Stimulated activated CD8-positive, alpha-beta memory T cell treated with anti-CD3 and anti-CD28 coated beads, Interleukin-2, amount 100 ng/mL, for 48 hours (primary cell): ENCODE results near the gene CRACDL.
"Not testable (repeated sequence)": the region's sequence is repeated elsewhere in the genome, so short reads cannot be mapped to it uniquely, and the experiment has no call there.

Experiments used
- DNase-seq, 2 donors: peaks; one replicate each; pipeline ENCODE4 v3.0.0-alpha.2; 2020; ENCODE audit warnings: low read depth in 2 of 2

The CRACDL gene

DNA sequence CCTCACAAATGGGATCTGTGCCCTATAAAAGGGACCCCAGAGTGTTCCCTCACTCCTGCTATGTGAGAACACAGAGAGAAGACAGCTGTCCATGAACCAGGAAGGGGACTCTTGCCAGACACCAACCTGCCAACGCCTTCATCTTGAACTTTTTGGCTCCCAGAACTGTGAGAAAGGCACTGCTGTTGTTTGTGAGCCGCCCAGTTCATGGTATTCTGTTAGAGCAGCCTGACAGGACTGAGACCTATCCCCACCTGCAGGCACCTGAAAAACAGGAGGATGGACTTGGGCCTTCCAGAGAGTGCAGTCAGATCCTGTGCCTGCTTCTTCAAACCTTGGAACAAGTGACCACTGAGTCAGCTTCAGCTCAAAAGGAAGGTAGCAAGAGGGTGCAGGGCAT is 51.4 kb downstream of the CRACDL start:
- no peak for DNase-seq

DNA sequence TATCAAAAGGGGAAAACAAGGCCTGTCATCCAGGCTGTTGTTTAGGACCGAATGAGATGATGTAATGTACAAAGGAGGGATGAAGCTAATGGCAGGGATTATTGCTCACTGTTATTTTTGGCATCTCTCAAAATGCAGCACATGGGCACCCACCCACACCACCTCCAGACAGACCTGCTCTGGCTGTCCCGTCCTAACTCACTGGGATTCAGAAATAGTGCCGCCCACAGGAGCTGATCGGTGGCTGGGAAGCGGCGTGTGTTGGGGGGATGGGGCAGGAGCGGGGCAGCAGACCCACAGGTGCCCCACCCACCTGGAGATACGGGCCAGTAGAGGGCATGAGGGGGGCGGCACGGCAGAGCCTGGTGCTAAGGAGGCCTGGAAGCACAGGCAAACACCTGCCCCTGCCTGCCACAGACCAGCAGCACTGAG is 52.2 kb downstream of the CRACDL start:
- no peak for DNase-seq

- DNase-seq = no peak
Measured at GRCh38 chr2:98882971-98883779, 52.9 kb downstream of the CRACDL start.

GRCh38 chr2:98882368-98882767 is 53.7 kb downstream of the CRACDL start:
- no peak for DNase-seq

- DNase-seq = no peak
Measured at GRCh38 chr2:98881153-98881650, 54.8 kb downstream of the CRACDL start.

GRCh38 chr2:98880266-98881152 is 55.5 kb downstream of the CRACDL start:
- no peak for DNase-seq

- not testable (repeated sequence) for DNase-seq
Measured at GRCh38 chr2:98877658-98878057, 58.4 kb downstream of the CRACDL start.

- no peak for DNase-seq
Measured at GRCh38 chr2:98876741-98877140, 59.3 kb downstream of the CRACDL start.

DNA sequence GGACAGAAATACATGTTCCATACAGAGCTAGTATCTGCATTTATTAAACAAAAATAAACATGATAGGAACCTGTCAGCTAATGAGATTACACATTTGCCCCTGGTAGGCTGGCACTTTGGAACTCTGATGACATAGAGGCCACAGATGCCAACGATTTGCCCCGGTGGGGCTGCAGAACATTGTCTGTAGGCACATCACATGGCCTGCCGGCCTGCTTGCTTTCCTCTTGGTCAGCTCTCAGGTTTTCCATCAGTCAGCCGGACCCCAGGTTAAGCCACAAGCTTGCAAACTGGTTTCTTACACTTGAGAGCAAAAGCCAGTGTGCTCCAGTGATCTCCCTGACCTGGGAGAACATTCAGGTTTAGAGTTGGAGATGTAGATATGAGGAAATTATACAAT is 60.3 kb downstream of the CRACDL start:
- no peak for DNase-seq

DNA sequence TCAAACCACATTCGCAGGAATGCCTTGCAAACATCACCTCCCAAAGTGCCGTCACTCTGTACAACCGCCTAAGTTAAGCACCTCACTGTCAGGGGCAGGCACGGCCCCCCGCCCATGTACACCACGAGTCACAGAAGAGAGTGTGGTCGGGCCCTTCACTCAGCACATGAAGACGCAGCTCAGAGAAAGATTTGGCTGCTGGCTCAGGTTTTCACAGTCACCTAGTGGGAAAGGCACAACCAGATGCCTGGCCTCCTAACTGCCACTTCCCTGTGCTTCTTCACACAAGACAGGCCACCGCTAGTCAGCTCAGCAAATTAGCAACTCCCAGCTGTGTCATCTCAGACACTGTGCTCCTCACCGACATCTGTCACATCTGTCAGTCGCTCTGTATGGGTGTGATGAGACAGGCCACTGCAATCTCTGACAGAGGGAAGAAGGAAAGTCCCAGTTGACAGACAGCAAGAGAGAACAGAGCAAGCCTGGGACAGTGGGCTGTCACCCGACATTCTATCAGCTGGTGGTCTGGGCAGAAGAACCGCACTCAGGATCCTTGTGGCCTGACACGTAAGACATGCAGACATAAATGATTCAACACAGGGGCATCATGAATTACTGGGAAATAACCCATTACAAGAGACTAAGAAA is 60.8 kb downstream of the CRACDL start:
- DNase-seq = no peak

DNA sequence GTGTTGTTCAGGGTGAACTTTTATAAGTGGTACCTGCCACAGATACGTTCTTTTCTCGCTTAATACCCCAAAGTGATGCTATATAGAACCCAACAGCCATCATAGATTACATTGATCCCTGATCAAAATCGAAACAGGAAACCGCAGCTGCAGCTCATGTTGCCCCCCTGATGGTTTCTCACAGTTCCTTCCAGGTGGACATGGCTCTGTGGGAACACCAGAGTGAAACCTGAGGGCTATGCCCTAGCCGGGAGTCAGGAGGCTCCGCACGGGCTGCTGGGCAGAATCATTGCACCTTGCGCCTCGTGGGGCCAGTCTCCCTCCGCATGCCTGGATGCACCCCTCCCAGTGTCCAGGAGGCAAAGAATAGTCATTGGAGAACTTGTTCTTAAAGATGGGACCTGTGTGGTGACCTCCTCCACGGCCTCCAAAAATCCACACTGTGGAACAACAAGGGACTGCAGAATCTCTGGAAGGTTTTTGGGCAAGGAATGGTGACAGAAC is 61.8 kb downstream of the CRACDL start:
- DNase-seq = no peak

DNA sequence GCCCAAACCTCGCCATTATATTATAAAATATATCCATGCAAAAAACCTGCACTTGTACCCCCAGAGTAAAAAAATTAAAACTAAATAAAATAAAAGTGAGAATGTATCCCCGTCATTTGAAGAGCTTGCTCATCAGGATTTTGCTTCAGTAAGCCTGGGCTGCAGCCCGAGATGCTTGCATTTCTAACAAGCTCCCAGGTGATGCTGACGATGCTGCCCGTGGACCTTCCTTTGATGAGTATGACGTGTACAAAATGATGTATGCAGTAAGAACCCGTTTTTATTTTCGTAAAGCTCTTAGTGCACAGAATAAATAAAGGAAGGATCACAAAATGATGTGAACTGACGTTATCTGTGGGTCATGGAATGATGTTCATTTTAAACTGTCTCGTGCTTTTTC is 63.5 kb downstream of the CRACDL start:
- no peak for DNase-seq

GRCh38 chr2:98871506-98871905 is 64.5 kb downstream of the CRACDL start:
- no peak for DNase-seq

DNA sequence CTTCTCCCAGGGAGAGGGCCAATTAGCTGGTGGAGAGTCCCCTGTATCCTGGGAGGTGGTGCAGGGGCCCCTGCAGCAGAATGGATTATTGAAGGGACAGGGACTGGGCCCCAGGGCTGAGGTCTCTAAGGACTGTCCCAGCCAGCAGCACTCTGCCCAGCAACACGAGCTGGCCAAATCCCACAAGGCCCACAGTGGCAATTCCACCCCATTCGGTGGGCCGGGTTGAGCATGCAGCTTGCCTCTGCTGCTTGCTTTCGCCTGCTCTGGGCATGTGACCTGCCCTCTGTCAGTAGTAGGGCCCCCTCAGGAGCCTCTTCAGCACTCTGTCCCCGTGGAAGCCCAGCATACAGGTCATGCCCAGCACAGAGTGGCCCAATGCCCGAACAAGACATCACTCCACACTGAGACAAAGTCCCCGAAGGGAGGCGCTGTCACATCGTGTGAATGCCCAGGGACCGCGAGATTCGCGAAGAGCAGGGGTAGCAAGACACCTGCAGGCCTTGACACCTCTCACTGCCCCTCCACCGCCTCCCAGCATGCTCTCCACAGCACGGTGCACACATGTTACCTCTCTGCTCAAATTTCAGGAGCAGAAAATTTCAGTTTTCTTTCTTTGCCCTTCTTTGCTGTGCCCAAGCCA is 65.4 kb downstream of the CRACDL start:
- no peak for DNase-seq

DNA sequence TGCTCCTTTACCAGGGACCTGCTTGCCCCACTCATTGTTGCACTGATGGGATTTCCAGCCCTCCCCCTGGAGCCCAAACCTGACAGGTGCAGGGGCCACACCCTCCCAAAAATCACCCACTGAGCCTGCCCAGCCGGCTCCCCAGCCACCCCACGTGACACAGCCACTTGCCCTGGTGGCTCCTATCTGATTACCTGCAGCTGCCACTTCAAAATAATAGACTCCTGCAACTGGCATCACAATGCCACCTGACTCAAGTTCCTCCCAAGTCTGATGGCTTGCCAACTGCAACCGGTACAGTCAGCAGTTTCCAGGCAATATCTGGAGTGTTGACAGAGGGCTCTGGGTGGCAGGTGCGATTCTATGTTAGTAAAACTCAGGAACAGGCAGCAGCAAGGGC is 66.2 kb downstream of the CRACDL start:
- no peak for DNase-seq

GRCh38 chr2:98869272-98869641 is 66.8 kb downstream of the CRACDL start:
- no peak for DNase-seq

GRCh38 chr2:98868548-98869271 is 67.3 kb downstream of the CRACDL start:
- no peak for DNase-seq

DNA sequence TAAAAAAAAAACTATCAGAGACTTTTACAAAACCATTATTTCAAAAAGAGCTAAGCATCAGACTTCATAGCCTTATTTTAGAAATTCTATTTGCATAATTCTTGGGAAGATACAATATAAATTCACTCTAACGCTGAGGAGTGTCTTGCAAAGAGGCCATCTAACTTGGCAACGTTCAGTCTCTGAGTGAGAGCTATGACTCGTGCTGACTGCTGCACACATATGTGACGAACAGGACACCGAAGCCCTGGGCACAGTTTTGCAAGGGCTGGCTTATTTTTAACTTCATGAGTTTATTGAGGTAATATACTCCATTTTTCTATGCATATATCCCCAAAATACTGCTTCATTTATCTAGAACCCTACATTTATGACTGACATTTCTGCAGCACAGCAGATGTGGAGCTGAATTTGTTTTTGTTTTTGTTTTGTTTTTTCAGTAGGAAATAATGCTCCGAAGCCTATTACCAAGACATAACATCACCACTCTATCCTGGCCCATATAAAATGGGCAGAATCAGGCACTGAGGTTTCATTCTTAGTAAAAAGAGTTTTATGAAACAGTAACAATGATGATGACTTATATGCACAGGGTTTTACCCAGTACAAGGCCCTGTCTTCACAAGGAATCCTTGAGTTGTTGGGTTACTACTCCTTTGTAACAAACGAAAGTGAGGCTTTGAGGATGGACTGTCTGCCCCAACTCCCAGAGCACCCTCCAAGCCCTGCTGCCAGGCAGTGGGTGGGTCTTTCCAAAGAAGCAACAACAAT is 68.3 kb downstream of the CRACDL start:
- DNase-seq = no peak

GRCh38 chr2:98866033-98866432 is 70.0 kb downstream of the CRACDL start:
- no peak for DNase-seq

- DNase-seq = no peak
Measured at GRCh38 chr2:98861601-98862000, 74.4 kb downstream of the CRACDL start.
